ENCODE results near the gene ZDHHC8.
A peak's percentile ranks its signal among the peaks of the same experiment; 100 is the strongest.

Gene ZDHHC8

GRCh38 chr22:20143883-20144665 lies 12.5 kb downstream of the ZDHHC8 start:
- no peak for DNase-seq (ENCODE audit: low read depth in 2 of 2)

GRCh38 chr22:20145206-20145831 lies 13.7 kb downstream of the ZDHHC8 start:
- DNase-seq (ENCODE audit: low read depth in 2 of 2) = no peak

GRCh38 chr22:20145832-20146223 lies 14.2 kb downstream of the ZDHHC8 start:
- DNase-seq (ENCODE audit: low read depth in 2 of 2) = no peak

- DNase-seq (ENCODE audit: low read depth in 2 of 2) = no peak
These were observed 15.2 kb downstream of the ZDHHC8 start for GRCh38 chr22:20146777-20147176.

GRCh38 chr22:20147237-20147988 lies 15.8 kb downstream of the ZDHHC8 start:
- no peak for DNase-seq (ENCODE audit: low read depth in 2 of 2)

- no peak for DNase-seq (ENCODE audit: low read depth in 2 of 2)
These were observed 16.8 kb downstream of the ZDHHC8 start for GRCh38 chr22:20148414-20148813.

- no peak for DNase-seq (ENCODE audit: low read depth in 2 of 2)
These were observed 17.9 kb downstream of the ZDHHC8 start for GRCh38 chr22:20149257-20150250.

GRCh38 chr22:20150381-20151275 lies 19.0 kb downstream of the ZDHHC8 start, which contains the start of gene CCDC188:
CCDC188 (minus strand) TSS chr22:20151055; CDS start chr22:20150986, 69 bp downstream.
- no peak for DNase-seq (ENCODE audit: low read depth in 2 of 2)

- no peak for DNase-seq (ENCODE audit: low read depth in 2 of 2)
These were observed 19.6 kb downstream of the ZDHHC8 start for GRCh38 chr22:20151276-20151588.

- no peak for DNase-seq (ENCODE audit: low read depth in 2 of 2)
These were observed 20.9 kb downstream of the ZDHHC8 start for GRCh38 chr22:20152464-20152890.

- no peak for DNase-seq (ENCODE audit: low read depth in 2 of 2)
These were observed 22.3 kb downstream of the ZDHHC8 start for GRCh38 chr22:20153945-20154344.

GRCh38 chr22:20154602-20155187 lies 23.1 kb downstream of the ZDHHC8 start:
- DNase-seq (ENCODE audit: low read depth in 2 of 2) = no peak

GRCh38 chr22:20155330-20156041 lies 23.9 kb downstream of the ZDHHC8 start:
- no peak for DNase-seq (ENCODE audit: low read depth in 2 of 2)

- no peak for DNase-seq (ENCODE audit: low read depth in 2 of 2)
These were observed 24.4 kb downstream of the ZDHHC8 start for GRCh38 chr22:20156042-20156389.

GRCh38 chr22:20156611-20157429 lies 25.2 kb downstream of the ZDHHC8 start:
- DNase-seq (ENCODE audit: low read depth in 2 of 2) = peak; percentile 79 to 89

- no peak for DNase-seq (ENCODE audit: low read depth in 2 of 2)
These were observed 26.0 kb downstream of the ZDHHC8 start for GRCh38 chr22:20157430-20158183.

GRCh38 chr22:20158391-20159036 lies 26.9 kb downstream of the ZDHHC8 start:
- no peak for DNase-seq (ENCODE audit: low read depth in 2 of 2)

All from stimulated activated CD4-positive, alpha-beta T cell treated with anti-CD3 and anti-CD28 coated beads, Interleukin-12 subunit alpha, Interleukin-12 subunit beta, amount 100 ng/mL, for 24 hours (primary cell).